NCI-H2029 (cell line): ENCODE data around the gene MAGI2.

Experiments used
- DNase-seq: peaks from one replicate; lab custom pipeline; 2025; lab: John Stamatoyannopoulos, UW

The MAGI2 gene

GRCh38 chr7:78412216-78412858 lies 1041.1 kb downstream of the MAGI2 start:
- no peak for DNase-seq

DNA sequence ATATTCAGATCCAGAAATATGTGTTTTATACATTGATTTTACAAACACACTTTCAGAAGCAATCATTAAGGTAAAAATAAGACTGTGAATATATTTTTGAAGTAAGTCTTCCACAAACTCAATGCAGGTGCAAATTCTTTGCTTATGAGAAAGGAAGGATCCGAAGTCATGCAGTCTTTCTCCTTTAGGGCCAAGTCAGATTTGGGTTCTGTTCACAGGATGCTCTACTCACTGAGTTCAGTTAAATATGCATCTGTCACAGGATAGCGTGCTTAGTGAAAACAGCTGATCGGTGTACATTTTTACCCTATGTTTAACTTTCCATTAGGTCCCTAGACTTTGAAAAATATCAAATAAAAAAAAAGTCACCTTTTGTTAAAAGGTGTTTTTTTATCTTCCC lies 1046.4 kb downstream of the MAGI2 start:
- no peak for DNase-seq

DNA sequence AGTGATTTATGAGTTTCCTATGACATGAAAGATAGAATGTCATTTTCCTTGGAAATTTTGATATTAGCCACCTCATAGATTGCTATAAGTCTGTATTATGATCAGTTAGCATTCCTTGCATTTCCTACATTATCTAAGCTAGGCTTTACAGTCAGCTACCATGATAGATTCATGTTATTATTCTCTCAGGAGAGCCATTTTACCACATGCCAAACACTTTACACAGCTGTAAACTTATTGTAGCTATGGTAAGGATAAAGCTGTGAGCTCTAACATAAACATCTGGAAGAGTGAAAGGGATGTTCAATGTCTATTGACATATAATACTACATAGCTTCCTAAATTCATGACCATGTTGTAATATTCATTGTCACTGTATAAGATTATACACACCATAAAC lies 1046.9 kb downstream of the MAGI2 start:
- no peak for DNase-seq

DNA sequence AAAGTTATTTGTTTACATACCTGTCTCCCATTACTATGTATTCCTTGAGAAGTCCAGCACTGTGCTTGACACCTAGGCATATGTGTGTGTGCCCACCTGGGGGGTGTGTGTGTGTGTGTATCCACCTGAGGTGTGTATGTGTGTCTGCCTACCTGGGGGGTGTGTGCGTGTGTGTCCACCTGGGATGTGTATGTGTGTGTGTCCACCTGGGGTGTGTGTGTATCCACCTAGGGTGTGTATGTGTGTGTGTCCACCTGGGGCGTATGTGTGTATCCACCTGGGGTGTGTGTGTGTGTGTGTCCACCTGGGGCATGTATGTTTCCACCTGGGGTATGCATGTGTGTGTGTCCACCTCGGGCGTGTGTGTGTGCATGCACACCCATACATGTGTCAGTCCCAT lies 1051.4 kb downstream of the MAGI2 start:
- DNase-seq = no peak

- no peak for DNase-seq
Measured at GRCh38 chr7:78400038-78400437, 1053.4 kb downstream of the MAGI2 start.

DNA sequence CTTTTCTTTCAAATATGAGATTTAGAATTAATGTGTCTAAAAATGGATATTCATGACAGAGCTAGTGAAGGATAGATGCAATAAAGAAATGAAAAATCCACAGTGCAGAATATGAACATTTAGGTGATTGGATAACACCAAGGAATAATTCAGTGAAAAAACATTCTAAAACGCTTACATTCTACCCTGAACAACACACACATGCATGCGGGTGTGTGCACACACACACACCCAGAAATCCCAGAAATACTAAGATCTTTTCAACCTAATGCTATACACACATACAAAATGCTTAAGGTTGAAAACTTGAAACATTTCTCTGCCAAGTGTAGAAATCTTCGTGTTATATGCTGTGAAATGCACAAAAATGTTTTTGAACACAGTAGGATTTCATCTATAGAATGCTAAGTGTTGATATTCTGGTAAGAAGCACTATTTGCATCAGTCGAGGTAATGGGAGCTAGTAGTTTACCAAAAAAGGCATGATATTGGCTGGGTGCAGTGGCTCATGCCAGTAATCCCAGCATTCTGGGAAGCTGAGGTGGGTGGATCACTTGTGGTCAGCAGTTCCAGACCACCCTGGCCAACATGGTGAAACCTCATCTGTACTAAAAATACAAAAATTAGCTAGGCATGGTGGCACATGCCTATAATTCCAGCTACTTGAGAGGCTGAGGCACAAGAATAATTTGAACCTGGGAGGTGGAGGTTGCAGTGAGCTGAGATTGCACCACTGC lies 1054.3 kb downstream of the MAGI2 start:
- DNase-seq = no peak

DNA sequence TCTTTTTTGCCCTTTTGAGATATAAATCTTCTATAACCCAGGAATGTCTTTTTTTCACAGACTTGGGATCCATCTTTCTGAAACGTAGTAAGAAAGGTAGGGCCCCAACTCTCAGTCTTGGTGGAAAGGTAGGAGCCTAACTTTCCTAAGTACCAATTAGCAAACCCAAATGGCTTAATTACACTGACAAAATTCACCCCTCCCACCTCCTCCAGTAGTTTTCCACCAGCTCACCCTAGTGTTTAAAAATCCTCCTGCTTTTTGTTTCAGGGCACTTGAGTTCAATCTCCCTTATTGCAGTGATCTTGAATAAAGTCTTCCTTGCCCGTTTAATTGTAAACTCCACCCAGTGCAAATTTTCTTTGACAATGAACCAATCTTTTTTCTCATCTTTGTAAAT lies 1054.9 kb downstream of the MAGI2 start:
- DNase-seq = no peak

DNA sequence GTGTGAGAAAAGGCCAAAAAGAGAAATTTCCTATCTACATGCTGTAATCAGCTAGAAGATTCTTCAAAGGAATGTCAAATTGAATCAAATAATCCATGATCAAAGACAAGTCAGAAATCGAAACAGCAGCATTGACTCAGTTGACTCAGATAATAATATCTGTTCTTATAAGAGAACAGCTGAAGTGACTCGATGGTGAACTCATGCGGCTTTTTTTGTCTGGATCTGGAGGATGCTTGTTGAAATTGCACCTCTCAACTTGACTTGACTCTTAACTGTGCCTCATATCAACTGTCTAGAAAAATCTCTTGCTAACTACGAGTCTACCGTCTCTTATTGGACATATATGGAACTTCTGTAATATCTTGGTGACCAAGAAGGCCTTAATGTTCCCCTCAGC lies 1055.4 kb downstream of the MAGI2 start:
- DNase-seq = no peak

DNA sequence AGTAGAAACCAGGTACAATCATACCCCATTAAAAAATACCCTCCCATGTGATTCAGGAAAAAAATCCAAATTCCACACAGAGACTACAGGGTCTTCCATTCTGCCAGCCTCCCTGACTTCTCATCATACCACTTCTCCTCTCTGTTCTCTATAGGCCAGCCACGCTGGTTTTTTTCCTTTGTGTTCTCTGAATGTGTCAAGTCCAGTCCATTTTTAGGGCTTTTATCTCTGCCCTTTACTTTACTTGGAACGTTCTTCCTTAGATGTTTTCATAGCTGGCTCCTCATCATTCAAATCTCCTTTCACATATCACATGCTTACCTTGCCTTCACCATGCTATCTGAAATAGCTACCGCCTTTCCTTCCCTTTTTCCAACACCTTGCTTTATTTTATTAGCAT lies 1057.3 kb downstream of the MAGI2 start:
- no peak for DNase-seq

DNA sequence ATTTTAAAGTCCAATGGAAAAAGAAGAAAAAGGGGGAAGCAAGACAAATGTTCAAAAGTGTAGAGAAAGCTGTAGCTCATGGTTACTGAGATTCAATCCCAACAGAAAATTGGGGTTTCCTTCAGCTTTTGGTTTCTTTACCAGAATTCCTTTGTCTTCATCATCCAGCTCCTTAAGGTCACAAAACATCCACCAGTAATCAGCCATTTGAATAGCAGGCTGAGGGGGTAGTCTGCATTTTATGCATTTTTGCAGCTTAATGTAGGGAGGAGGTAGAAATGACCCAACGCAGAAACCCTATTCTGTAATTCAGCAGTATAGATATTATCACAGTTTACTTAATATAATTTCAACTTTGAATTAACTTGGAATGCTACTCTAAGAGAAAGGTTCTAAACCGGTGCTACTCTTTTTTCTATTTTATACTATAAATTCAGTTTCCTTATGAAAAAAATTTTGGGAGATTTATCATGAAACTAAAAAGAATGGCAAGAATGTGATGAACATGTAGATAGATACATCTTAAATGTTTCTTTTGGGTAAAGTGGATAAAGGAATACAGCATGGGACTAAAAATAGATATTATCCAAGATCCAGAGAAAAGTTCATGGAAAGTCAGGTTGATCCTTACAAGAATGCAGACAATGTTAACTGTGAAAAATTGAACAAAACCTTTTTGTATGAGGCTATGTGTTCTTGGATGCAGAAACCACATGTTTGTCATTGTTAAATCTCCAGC lies 1058.0 kb downstream of the MAGI2 start:
- no peak for DNase-seq

GRCh38 chr7:78389022-78389421 lies 1064.4 kb downstream of the MAGI2 start:
- DNase-seq = no peak

- no peak for DNase-seq
Measured at GRCh38 chr7:78386520-78386919, 1066.9 kb downstream of the MAGI2 start.

DNA sequence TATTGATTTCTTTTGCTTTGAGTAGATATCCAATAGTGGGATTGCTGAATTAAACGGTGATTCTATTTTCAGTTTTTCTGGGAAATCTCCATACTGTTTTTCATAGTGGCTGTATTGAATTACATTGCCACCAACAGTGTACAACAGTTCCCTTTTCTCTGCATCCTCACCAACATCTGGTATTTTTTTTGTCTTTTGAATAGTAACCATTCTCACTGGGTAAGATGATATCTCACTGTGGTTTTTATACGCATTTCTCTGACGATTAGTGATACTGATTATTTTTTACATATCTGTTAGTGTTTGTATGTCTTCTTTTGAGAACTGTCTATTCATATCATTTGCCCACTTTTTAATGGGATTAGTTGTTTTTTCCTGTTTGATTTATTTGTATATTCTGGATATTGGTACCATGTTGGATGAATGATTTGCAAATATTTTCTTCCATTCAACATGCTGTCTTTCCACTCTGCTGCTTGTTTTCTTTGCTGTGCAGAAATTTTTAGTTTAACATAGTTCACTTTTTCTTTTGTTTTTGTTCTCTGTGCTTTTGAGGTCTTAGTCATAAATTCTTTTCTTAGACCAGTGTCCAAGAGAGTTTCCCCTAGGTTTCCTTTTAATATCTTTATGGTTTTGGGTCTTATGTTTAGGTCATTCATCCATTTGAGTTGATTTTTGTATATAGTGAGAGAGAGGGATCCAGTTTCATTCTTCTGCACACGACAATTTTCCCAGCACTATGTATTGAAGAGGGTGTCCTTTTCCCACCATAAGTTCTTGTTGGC lies 1070.2 kb downstream of the MAGI2 start:
- no peak for DNase-seq

DNA sequence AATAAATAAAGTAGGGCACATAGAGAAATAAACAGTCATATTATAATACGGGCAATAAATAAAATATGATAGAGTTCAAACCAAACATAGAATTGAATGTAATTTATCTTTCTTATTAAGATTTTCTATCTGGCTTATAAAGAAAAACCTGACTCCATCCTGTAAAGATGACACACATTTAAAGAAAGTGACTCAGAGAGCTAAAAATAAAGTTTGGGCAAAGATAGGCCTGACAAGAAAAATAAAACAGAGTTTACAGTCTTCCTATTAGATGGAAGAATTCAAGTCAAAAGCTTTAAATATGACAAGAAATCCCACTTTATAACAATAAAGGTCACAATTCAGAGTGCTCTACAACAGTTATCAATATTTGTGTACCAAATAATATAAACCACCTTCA lies 1074.3 kb downstream of the MAGI2 start:
- no peak for DNase-seq

DNA sequence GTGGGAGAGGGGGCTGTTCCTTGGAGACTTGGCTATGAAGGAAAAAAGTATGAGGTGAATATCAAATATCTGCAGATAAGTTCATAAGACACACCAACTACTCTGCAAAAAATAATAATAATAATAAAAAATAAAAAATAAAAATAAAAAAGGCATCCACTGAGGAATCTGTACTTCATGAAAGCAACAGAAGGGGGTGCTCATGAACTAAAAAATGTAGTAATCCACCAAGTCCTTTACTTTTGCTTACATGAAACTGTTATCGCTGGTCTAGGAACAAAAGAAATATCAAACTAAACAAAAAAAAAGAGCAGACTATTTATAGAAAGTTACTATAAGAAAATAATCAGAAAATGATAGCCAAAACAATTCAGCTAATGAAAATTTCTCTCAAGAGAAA lies 1075.9 kb downstream of the MAGI2 start:
- no peak for DNase-seq

DNA sequence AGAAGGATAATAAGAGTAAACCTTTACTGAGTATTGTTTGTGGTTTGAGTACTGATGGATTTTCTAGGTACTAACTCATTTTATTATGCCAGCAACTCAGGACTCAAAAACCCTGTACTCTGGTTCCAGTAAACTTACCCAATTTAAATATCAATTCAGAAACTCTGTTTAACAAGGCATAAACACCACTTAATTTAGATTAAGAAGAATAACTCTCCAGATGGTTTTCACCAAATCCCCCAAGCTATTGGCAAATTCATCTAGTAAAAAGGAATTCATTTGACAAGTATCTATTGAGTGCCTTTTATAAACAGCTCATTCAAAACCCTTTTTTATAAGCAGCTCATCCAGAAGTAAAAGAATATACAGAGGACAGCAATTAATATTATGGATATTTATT lies 1082.5 kb downstream of the MAGI2 start:
- no peak for DNase-seq

DNA sequence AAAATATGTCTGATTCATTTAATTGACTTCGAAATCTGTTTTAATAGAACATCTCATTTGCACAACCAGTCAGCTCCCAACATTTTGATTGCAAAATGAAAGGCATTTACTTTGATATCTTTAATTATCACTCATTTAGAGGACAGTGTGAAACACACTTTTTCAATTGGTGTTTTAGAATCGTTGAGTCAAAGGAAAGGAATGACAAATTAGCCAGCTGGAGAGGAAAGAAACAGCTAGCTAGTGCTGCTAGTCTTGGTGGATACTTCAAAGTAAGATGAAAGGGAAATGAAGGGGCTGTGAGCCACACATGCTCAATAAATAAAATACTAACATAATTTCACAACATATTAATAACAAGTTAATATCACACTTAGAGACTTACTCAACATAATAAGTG lies 1084.7 kb downstream of the MAGI2 start:
- no peak for DNase-seq

- no peak for DNase-seq
Measured at GRCh38 chr7:78367280-78367773, 1086.1 kb downstream of the MAGI2 start.

DNA sequence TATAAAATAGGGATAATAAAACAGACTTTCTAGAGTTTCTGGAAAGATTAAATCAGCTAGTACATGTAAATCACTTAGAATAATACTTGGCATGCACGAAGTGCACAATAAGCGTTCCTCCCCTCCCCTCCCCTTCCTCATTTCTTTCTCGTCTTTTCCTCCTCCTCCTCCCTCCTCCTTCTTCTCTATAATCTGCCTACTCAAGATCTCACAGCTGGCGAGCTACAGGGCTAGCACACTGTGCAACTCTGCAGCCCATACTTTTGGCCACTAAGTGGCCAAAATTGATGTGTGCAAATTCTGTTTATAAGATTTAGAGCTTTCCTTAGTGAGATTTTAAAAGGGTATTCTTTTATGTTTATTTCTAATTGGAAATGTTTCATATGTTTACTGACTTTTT lies 1089.6 kb downstream of the MAGI2 start:
- no peak for DNase-seq

DNA sequence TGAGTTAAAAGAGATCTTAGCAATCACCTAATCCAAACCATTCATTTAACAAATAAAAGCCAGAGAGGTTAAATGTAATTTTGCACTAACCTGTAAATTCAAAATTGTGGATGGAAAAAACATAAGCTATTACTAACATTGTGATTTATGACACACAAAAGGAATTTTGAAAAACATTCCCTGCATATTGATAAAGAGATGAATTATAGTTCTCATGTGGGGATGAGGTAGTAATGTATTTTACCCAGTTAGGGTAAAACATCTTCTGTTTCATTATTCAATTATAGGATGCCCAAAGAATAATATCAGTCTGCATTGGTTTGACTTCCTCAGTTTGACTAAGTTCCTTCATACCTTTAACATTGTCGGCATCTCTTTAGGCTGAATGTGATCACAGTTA lies 1093.6 kb downstream of the MAGI2 start:
- DNase-seq = no peak

- no peak for DNase-seq
Measured at GRCh38 chr7:78357709-78358108, 1095.8 kb downstream of the MAGI2 start.

GRCh38 chr7:78355834-78356233 lies 1097.6 kb downstream of the MAGI2 start:
- DNase-seq = no peak
